CD4-positive, alpha-beta T cell (primary cell): Measurements from ENCODE around the gene HMGB1. TPM values are rescaled to one million over a fixed set of nuclear protein-coding genes. Genes with fewer than 3 reads are reported as not detected.

Experiments
- ATAC-seq: fragments of 200-7000 bp; cut with Tn5 transposase; one replicate; pipeline ENCODE4 v1.10.0; 2022; ENCODE audit warnings: mild to moderate bottlenecking; ENCODE audit not compliant: poor library complexity
- CTCF ChIA-PET: fragments of 350-600 bp; sonication (Branson Sonifier 250); formaldehyde crosslinking; loops from one replicate; lab custom pipeline; 2021; ENCODE audit warnings: antibody characterized with exemption, inconsistent platforms; lab: Charles Lee
- POLR2A ChIA-PET: fragments of 350-600 bp; sonication (Branson Sonifier 250); formaldehyde crosslinking; loops from one replicate; lab custom pipeline; 2021; ENCODE audit warnings: antibody characterized with exemption, inconsistent platforms; lab: Charles Lee
- DNase-seq, 14 experiments: peaks; one replicate each; pipeline ENCODE4 v3.0.0-alpha.2; 2013 to 2020; ENCODE audit warnings: mixed read lengths in 2 of 14
- H3K27ac ChIP-seq, 2 donors: one replicate each; pipeline versions ENCODE4 v1.5.1 to v1.7.0; 2013; ENCODE audit warnings: low read length in 2 of 2, low read depth in 1 of 2, mild to moderate bottlenecking in 1 of 2
- H3K27me3 ChIP-seq, 2 experiments: 1 replicate in 1 of 2; 2 replicates in 1 of 2; pipeline versions ENCODE4 v1.6.1 to v1.7.0; 2013; ENCODE audit warnings: low read length in 2 of 2, control low read depth in 1 of 2, mild to moderate bottlenecking in 1 of 2, moderate library complexity in 1 of 2; ENCODE audit not compliant: insufficient read depth in 2 of 2, control insufficient read depth in 1 of 2
- H3K36me3 ChIP-seq: one replicate; pipeline ENCODE4 v1.6.1; 2013; ENCODE audit warnings: low read length, control low read depth; ENCODE audit not compliant: insufficient read depth
- H3K4me1 ChIP-seq: one replicate; pipeline ENCODE4 v1.6.1; 2013; ENCODE audit warnings: low read length, control low read depth; ENCODE audit not compliant: insufficient read depth
- H3K4me3 ChIP-seq: one replicate; pipeline ENCODE4 v1.5.1; 2013; ENCODE audit warnings: mild to moderate bottlenecking, low read length, moderate library complexity
- H3K9me3 ChIP-seq, 2 experiments: 1 replicate in 1 of 2; 2 replicates in 1 of 2; pipeline versions ENCODE4 v1.6.1 to v1.7.0; 2013; ENCODE audit warnings: low read length in 2 of 2, mild to moderate bottlenecking in 2 of 2, control low read depth in 1 of 2, moderate library complexity in 1 of 2; ENCODE audit not compliant: control insufficient read depth in 1 of 2, insufficient read depth in 1 of 2
- H3K27ac Mint-ChIP-seq: one replicate; pipeline ENCODE4 v1.8.0; 2020; ENCODE audit warnings: mixed read lengths
- H3K27me3 Mint-ChIP-seq: one replicate; pipeline ENCODE4 v1.8.0; 2021; ENCODE audit warnings: mixed read lengths
- H3K36me3 Mint-ChIP-seq: one replicate; pipeline ENCODE4 v1.8.0; 2021; ENCODE audit warnings: low read depth, mixed read lengths
- H3K4me1 Mint-ChIP-seq: one replicate; pipeline ENCODE4 v1.8.0; 2021; ENCODE audit warnings: low read depth, mixed read lengths
- H3K4me3 Mint-ChIP-seq: one replicate; pipeline ENCODE4 v1.8.0; 2020; ENCODE audit warnings: mild to moderate bottlenecking, mixed read lengths
- H3K9me3 Mint-ChIP-seq: one replicate; pipeline ENCODE4 v1.8.0; 2020; ENCODE audit warnings: mixed read lengths
- intact Hi-C, 2 experiments: fragments of 100-400 bp; cut with DNase I in 1 of 2; cut with micrococcal nuclease in 1 of 2; formaldehyde crosslinking; loops; one replicate each; pipeline versions ENCODE4 v1.15.1 to v1.9.0; 2023 to 2025; cut with DNase I, micrococcal nuclease
- total RNA-seq, 174 experiments: library from RNA in 2 of 174; stranded (reverse) in 2 of 174; gene quantifications; one replicate each; pipeline ENCODE4 v1.2.3 and lab custom pipeline; 2021 to 2026
- TF ChIP-seq, protein P1 (sequence below): fragments of 200-600 bp; IDR thresholded peaks from one replicate; pipeline ENCODE4 v1.8.0; 2022; ENCODE audit warnings: antibody characterized with exemption, mild to moderate bottlenecking

The HMGB1 gene
- total RNA-seq, 2 experiments from 2014 or later = 448 to 465 TPM

DNA sequence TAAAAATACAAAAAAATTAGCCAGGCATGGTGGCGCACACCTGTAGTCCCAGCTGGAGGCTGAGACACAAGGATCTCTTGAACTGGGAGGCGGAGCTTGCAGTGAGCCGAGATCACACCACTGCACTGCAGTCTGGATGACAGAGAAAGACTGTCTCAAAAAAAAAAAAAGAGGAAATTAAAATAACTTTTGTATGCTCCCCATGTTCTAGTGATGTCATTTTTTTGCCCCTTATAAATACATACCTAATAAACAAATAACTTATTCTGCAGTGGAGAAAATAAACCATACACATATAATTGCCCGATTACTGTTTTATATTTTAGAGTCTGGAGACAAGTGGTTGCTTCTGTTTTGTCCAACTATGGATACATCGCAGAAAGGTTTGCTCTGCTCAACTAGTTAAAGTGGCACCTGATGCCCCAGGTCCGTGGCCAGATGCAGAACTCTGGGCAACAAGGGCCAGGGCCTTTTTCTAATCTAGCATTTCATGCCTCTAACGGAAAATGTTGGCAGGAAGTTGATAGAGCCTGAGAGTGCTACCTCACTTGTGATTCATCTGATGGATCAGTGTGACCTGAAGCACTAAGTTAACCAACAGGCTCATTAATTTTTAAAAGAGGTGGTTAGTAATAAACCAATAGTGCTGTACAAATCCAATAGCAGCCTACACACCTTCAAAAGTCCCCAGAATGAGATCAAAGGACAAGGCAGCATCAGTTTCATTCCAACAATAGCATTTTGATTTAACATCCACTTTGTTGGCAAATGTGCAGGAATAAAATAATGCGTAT lies 24.6 kb downstream of the HMGB1 start:
- Mint-ChIP-seq H3K9me3 (no peaks in the 10 kb centered on the region), H3K27ac (no peak overlapping the region), H3K27me3 (peaks cover 3% of the 10 kb centered on the region), H3K4me3 (no peak overlapping the region), H3K4me1 (peaks cover 10% of the 10 kb centered on the region), H3K36me3 (no peaks in the 10 kb centered on the region)
- Histone ChIP-seq H3K4me1 (peaks cover 3% of the 10 kb centered on the region), H3K27ac (no peak overlapping the region), H3K36me3 (no peaks in the 10 kb centered on the region), H3K27me3 (peaks cover 0 to 6% of the 10 kb centered on the region in 2 experiments), H3K4me3 (no peak overlapping the region), H3K9me3 (no peaks in the 10 kb centered on the region)
- ChIA-PET POLR2A (interaction anchor here (0.7 to 1.3 kb wide), 2 partner anchors 46 to 637 kb away, joined by 4 to 5 read pairs; no protein-coding TSS in a partner anchor), CTCF (interaction anchor here (1.2 to 1.9 kb wide), 3 partner anchors 15 to 309 kb away, joined by 3 to 4 read pairs (median 4); no protein-coding TSS in a partner anchor)
- intact Hi-C loops = no loop called here
- TF ChIP-seq, protein P1, sequence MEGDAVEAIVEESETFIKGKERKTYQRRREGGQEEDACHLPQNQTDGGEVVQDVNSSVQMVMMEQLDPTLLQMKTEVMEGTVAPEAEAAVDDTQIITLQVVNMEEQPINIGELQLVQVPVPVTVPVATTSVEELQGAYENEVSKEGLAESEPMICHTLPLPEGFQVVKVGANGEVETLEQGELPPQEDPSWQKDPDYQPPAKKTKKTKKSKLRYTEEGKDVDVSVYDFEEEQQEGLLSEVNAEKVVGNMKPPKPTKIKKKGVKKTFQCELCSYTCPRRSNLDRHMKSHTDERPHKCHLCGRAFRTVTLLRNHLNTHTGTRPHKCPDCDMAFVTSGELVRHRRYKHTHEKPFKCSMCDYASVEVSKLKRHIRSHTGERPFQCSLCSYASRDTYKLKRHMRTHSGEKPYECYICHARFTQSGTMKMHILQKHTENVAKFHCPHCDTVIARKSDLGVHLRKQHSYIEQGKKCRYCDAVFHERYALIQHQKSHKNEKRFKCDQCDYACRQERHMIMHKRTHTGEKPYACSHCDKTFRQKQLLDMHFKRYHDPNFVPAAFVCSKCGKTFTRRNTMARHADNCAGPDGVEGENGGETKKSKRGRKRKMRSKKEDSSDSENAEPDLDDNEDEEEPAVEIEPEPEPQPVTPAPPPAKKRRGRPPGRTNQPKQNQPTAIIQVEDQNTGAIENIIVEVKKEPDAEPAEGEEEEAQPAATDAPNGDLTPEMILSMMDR = no peak
- DNase-seq = no peak
- no peak for ATAC-seq

DNA sequence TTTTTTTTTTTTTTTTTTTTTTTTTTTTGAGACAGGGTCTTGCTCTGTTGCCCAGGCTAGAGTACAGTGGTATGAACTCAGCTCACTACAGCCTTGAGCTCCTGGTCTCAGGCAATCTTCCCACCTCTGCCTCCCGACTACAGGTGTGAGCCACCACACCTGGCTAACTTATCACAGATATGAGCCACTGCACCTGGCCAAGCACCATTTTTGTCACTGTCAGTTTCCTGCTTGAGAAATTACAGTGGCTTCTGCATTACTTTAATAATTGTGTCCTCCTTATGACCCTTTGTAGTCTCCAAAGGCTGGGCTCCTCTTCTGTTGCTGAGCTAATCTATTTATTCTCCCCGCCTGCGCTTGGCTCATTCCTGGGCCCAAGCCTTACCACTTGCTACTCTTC lies 27.4 kb downstream of the HMGB1 start:
- intact Hi-C loops = no loop called here
- ATAC-seq (no peak), DNase-seq (no peak)
- H3K4me1 ChIP-seq = no peaks in the 10 kb centered on the region
- ChIA-PET CTCF (no interaction called here), POLR2A (no interaction called here)
- H3K27ac ChIP-seq = no peak overlapping the region
- H3K4me3 ChIP-seq = no peak overlapping the region
- no peak overlapping the region for H3K27ac Mint-ChIP-seq
- no peaks in the 10 kb centered on the region for H3K27me3 Mint-ChIP-seq
- H3K36me3 ChIP-seq = no peaks in the 10 kb centered on the region
- peaks cover 4% of the 10 kb centered on the region for H3K4me1 Mint-ChIP-seq
- no peaks in the 10 kb centered on the region for H3K9me3 Mint-ChIP-seq
- H3K4me3 Mint-ChIP-seq = no peak overlapping the region
- TF ChIP-seq, protein P1 = no peak
- no peaks in the 10 kb centered on the region for H3K9me3 ChIP-seq
- H3K36me3 Mint-ChIP-seq = no peaks in the 10 kb centered on the region
- H3K27me3 ChIP-seq = no peaks in the 10 kb centered on the region

DNA sequence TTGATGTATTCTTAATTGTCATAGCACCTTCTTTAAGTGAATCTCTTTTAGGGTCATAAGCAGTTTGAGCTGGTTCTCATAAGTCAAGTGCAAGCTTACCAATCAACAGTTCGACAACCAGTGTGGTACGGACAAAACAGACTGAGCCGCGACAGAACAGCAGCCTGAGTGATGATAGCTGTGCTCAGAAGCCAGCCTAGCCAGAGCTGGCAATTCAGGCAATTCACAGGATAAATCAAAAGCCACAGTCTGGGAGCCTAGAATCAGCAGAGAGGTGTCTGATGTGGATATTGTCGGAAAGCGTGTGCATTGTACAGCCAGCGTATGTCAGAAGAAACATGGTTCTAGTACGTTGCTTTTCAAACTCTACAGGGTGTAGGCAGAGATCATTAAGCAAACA lies 28.6 kb downstream of the HMGB1 start:
- Mint-ChIP-seq H3K36me3 (no peaks in the 10 kb centered on the region), H3K4me3 (no peak overlapping the region), H3K27me3 (no peaks in the 10 kb centered on the region), H3K9me3 (no peaks in the 10 kb centered on the region), H3K27ac (no peak overlapping the region), H3K4me1 (peaks cover 4% of the 10 kb centered on the region)
- intact Hi-C loops = no loop called here
- no peaks in the 10 kb centered on the region for H3K27me3 ChIP-seq
- TF ChIP-seq, protein P1 = no peak
- no peaks in the 10 kb centered on the region for H3K36me3 ChIP-seq
- H3K27ac ChIP-seq = no peak overlapping the region
- no peaks in the 10 kb centered on the region for H3K4me1 ChIP-seq
- POLR2A ChIA-PET = interaction anchor here (0.6 to 1.4 kb wide), 2 partner anchors 43 to 65 kb away, joined by 3 read pairs; no protein-coding TSS in a partner anchor
- no peak overlapping the region for H3K4me3 ChIP-seq
- DNase-seq (no peak), ATAC-seq (no peak)
- CTCF ChIA-PET = interaction anchor here (0.8 to 1.0 kb wide), 2 partner anchors 30 to 305 kb away, joined by 3 read pairs; no protein-coding TSS in a partner anchor
- no peaks in the 10 kb centered on the region for H3K9me3 ChIP-seq
